NCI-H526 treated with DMSO at 0.1 percent for 48 hours (cell line): ENCODE data around the gene CPEB1.

ENCODE experiments used
- DNase-seq: peaks from one replicate; lab custom pipeline; 2025; lab: John Stamatoyannopoulos, UW

The CPEB1 gene

DNA sequence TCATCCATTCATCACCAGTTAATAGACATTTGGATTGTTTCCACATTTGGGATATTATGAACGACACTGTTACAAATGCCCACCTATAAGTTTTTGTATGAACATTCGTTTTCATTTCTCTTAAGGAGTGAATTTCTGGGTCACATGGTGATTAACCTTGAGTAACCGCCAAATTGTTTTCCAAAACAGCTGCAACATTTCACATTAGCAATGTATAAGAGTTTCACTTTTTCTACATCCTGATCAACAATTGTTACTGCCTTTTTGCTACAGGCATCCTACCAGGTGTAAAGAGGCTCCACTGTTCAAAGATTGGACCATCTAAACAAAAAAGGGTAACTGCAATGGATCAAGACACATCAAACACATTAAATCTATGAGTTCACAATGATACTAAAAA lies 52.0 kb downstream of the CPEB1 start:
- no peak for DNase-seq

DNA sequence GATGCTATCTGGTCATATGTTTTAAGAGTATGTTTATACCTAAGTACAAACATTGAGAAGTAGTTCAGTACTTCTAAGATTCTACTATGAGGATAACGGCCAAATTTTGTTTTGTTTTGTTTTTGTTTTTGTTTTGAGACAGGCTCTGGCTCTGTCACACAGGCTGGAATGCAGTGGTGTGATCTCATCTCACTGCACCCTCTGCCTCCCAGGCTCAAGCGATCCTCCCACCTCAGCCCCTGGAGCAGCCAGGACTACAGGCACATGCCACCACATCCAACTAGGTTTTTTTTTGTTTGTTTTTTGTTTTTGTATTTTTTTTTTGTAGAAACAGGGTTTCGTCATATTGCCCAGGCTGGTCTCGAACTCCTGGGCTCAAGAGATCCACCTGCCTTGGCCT lies 59.4 kb downstream of the CPEB1 start:
- no peak for DNase-seq

DNA sequence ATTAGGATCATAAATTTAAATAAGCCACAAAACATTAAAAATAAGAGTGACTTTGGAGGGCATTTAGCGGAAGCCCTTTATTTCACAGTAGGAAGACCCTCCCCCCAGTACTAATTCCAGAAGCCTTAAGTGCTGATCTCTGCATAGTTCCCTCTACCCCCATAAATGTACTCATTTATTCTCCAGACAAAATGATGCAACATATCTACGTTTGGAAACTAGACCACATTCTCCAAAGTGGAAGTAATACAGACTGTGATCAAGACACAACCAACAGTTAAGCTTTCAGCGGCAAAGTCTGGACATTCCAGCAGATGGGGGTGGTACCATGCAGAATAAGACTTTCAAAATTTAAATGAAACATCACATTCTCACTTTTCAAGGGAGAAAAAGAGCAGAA lies 62.1 kb downstream of the CPEB1 start:
- no peak for DNase-seq

DNA sequence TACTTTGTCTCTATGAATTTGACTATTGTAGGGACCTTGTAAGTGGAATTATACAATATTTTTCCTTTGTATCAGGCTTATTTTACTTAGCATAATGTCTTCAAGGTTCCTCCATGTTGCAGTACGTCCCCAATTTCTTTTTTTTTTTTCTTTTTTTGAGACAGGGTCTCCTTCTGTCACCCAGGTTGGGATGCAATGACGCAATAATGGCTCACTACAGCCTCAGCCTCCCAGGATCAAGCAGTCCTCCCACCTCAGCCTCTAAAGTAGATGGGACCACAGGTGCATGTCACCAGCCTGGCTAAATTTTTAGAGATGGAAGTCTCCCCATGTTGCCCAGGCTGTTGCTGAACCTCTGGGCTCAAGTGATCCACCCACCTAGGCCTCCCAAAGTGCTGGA lies 66.5 kb downstream of the CPEB1 start:
- DNase-seq = no peak

DNA sequence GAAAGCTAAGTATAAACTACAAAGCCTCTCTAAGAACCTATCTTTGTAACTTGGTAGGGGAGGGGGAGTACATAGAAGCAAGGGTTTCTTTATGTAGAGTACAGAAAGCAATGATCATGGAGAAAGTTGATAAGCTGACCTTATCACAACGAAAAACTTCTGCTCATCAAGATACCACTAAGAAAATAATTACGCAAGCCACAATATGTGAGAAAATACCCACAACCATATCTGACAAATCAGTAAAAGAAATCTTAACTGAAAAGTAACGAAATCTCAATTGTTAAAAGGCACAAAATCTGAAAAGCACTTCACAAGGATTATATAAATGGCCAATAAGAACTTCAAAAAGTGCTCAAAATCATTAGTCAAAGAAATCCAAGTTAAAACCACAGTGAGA lies 71.8 kb downstream of the CPEB1 start:
- no peak for DNase-seq

DNA sequence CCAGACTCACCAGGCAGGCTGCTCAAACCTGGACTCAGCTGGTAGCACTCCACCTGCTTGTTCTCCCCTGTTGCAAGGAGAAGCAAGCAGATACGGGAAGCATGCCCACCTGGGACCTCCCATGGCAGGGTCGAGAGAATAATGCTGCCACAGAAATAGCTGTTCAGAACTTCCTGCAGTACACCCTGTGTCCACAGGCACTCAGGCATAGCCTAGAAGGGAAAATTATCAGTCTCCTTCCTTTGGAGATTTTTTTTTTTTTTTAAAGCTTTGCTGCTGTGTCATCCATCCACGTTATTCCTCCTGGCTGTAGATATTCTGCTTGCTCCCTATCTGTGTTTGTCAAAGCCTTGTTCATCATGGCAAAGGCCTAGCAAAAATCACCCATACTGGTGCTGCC lies 74.2 kb downstream of the CPEB1 start:
- DNase-seq = no peak

DNA sequence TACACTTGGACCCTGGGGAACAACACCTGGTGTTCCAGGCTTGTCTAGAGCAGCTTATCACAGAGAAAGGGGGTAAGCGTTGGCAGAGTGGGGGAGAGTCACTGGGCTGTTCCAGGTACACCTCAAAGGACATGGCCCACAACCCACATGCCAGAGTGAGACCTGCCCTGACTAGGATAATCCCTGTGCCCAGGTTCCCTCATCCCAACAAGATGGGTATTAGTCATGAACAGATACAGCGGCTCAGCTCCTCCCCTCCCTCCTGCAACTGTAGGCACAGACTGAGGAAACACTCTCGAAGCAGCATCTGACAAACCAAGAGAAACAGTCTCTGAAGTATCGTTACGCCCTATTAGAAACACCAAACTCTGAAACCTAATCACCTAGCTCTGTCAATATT lies 74.9 kb downstream of the CPEB1 start:
- no peak for DNase-seq

DNA sequence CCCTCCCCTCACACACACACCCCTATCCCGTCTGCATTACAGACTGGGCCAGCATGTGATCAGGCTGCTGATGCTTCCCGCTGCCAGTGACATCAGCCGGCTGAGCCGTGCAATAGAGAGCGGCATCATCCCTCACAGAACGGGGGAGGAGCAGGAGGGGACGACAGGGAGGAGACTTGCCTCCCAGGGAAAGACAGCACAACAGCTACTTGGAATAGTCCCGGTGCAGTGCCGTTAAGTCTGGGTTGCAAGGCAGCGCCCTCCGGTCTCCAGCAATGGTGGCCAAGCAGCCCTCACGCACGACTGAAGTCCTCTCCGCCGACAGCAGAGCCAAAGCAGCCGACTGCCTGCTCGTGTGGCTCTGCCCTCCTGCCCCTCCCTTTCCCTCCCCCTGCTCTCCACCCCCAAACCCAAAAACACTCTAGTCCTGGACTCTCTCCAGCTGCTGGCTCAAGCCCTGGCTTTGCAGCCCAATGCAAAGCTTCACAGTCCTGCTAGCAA lies 75.4 kb downstream of the CPEB1 start:
- no peak for DNase-seq

DNA sequence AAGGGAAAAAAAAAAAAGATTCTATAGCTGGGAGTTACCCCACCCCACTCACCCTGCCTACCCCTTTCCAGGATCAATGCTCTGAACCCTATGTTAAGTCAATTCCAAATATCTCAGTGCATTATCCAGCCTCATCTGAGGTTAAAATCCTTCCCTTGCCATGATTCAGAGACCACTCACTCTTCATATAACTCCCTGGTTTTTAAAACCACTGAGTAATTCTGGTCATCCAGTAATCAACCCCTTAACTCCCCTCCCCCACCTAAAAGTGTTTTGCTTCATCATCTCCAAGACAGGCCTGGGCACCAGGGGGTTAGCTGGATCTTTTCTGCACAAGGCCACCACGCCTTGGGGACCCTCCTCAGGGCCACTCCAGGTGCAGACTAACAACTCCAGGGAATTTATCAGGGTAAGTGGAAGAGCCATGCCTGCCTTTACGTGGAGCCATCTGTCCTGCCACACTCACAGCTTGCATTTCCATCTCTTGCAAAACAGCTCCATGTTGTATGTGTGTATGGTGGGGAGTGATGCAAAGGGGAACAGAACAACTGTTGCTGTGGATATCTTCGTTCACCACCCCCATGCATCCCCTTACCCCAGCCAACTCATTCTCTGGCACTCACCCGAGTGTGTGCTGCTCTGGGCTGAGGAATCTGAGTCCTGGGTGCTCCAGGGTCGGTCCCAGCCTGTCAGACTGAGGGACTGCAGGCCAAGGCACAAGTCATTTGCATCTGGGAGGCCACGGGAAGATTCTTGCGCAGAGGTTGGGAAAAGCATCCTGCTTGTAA lies 76.2 kb downstream of the CPEB1 start:
- no peak for DNase-seq

DNA sequence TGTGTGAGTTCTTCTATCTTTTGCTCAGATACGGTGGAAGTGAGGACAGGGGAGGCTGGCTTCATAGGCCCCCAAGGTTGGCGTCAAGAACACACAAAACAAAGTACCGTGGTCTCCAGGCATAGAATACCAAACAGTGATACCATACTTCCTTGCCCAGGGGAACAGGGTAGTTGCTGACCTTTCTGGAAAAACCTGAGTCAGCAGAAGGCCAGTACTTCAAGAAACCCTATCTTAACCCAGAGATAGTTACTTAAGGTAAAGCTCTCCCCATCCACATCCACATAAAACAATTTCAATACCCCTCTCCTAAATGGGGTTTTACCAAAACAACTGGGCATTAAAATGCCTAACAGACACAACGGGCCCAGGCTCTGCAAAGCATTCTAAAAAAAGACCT lies 77.3 kb downstream of the CPEB1 start:
- DNase-seq = no peak

DNA sequence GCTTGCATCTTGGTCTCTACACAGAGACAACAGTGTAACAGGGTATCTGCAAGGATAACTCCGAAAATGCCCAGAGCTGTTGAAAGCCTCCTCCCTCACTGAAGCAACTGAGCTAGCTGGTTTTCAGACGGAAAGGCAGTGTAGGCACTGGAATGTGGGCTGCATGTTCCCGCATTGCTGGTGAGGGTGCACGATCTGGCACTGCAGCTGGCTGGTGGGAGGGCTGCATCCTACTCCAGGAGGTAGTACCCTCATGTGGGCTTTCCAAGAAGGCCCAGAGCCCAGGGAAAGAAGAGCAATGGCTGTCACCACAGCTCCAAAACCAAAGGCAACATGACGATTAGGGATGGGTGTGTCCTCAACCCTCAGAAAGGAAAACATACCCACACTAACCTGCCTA lies 78.2 kb downstream of the CPEB1 start:
- no peak for DNase-seq

DNA sequence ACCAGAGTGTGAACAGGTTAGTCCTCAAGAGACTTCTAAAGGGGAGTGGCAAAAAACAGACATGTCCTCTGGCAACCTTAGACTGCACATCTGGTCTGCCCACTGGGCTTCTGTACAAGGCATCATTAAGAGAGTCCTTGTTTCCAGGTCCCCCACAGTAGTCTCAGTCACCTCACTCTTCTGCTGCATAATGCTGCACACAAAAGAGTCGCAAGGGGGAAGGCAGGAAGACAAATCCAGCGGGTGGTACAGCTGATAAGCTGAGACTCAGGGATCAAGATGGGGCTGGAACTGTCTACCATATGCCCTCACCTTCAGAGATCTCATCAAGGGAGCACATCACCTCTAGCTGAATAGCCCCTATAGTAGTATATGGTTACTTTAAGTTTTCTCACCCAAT lies 79.5 kb downstream of the CPEB1 start:
- no peak for DNase-seq

DNA sequence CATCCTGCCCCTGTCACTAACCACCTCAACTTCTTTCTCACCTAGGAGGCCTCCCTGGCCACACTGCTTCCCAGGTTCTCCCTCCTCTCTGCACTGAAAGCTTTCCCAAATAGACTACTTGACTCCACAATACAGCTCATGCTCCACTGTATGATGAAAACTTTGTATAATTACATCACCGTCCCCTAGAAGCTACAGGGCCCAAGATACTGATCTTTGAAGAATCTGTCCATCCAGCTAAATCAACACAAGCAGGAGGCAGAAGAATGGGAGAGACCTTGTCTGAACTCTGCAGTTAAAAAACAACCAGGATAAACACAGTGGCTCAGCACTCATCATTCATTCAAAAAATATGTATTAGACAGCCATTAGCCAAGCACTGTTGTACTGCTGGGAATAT lies 80.5 kb downstream of the CPEB1 start:
- DNase-seq = no peak

DNA sequence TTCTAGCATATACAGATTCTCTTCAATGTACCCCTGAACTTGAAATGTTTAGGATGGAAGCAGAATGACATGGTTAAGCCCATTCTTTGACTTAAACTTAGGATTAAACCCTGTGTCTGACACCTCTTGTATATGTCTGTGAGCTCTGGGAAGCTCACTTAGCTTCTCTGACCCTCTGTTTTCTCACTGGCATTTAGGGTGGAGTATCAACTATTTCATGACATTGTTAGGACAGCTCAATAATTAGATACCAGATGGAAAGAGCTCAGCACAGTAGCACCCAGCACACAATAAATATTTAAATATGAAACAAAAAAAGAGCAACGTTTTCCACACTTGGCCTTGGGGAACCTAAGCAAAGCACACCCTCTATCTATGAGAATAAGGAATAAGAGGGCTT lies 88.7 kb downstream of the CPEB1 start:
- no peak for DNase-seq

DNA sequence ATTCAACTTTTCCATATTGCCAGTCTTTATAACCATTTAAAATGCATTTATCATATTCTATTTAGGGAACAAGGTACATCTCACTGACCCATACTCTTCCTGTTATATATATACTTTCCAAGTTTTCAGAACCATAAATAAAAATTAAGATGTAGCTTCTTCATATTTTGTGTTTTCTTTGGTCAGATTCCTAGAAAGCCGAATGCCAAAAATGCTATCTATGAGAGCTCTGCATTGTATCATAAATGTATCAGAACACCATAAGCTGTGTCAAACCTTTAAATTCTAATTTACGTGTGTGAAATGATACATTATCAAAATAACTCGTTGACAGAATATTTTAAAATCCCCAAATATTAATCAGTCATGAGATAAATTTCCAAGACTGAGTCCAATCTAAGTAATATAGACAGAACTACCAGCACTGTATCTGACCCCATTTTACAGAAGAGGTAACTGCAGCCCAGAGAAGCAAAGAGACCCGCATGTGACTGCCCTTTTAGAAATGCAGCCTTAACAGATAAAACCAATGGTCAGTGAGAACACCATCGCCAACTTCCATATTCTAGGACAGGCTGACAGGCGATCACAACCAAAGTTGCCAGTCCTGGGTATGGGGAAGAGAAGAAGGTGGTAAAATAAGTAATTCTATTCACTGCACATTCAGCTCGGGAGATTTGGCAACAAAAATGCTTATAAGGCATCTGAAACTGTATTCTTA lies 90.7 kb downstream of the CPEB1 start:
- DNase-seq = no peak

DNA sequence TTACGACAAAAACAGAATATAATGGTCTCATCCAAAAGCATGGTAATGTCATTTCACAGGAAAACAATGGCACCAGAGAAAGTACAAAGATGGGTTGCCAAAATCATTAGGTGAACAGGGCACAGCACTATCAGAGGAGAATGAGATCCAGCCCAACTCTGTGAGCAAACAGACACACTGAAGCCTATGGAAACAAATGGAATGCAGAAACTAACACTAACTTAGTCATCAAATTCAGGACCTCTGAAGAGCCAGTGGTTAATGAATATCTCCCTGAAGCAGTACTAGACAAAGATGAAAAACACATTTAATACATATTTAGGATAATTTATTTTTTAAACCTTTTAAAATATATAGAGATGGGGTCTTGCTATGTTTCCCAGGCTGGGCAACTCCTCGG lies 92.3 kb downstream of the CPEB1 start:
- no peak for DNase-seq

DNA sequence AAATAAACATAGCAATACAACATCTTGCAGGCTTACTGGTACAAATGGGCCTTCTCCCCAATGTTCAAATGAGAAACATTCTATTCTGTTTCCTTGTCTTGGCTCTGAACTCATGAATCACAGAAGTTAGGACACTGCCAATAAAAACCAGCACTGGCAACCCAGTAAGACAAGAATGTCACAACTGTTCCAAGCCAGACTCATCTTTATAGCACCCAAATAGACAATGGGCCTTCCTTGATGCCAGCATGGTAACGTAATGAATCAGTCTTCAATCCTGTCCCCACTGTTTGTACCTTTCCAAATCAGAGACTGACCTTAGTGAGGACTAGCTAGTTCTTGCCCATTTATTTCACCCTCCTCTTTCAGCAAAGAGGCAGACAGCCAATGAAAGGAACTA lies 92.8 kb downstream of the CPEB1 start:
- no peak for DNase-seq

DNA sequence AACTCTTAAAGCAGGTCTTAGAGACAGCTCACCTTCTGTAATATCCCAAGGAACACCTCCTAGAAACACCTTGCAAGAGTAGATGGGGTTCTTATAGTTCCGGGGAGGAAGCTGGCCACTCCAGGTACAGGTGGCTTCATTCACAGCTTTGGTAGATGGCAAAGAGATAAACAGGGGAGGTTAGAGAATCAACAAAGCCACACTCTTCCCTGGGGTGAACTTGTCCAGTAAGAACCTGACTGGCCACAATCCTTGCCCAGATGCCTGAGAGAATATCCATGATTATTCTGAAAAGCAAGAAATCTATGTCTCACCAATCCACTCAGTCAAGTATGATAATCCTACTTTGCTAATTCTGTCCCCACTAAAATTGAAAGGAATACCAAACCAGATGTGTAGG lies 93.3 kb downstream of the CPEB1 start:
- no peak for DNase-seq

DNA sequence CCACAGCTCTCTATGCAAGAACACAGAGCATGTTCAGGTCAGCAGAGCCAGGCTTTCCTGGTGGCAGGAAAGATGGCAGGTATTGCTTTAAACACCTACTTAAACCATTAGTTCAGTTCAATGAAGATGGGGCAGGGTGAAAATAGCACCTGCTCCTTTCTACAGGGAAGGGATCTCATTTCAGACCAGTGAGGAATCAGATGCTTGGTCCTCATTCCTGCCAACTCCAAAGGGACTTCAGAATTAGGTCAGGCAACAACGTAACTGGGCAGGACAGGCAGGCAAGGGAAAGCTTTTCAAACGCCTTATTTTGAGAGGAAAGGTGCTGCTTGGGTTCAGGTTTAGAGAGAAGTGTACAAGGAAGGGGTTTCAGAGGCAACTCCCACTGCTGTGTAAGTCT lies 94.3 kb downstream of the CPEB1 start:
- no peak for DNase-seq

DNA sequence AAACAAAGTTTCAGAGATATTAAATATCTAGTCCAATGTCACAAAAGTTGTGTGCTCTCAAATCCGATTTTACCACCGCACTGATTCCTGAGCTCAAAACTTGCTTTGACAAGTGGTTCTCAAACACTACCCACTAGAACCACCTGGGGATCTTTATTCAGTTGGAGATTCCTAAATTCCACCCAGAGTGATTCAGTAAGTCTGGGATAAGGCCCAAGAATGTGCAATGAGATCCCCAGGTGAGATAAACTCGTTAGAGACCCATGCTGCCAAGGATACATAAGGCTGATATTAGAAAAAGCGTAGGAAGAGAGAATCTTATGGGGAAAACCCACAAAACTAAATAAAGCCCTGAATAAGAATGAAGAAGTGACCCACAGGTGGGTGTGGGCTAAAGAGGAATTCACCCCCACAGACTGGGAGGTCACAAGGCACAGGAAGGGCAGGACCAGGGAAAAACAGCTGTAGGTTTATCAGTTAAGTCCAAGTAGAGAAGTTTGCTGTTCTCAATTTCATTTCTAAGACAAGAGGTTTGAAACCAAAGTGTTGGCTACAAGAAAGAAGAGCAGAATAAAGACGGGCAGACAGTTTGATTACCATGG lies 95.4 kb downstream of the CPEB1 start:
- no peak for DNase-seq

DNA sequence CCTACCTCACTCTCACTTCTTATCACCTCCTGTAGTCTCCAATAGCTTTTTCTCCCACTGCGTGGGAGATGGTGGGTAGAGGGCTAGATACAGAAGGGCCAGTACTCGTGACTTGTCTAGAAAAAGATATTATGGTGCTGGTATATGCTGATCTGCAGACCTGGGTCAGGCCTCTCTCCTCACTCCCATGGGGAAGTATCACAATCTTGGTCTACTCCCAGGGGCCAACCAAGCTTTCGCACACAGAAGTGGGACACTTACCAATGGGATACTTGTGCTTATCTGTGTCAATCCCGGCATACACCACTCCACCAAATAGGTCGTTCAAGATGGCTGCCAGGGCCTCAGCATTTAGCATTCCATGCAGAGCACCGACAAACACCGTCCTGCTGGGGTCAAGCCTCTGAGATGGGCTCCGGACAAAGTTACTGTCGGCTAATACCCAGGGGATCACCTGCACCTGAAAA lies 97.9 kb downstream of the CPEB1 start:
- no peak for DNase-seq

DNA sequence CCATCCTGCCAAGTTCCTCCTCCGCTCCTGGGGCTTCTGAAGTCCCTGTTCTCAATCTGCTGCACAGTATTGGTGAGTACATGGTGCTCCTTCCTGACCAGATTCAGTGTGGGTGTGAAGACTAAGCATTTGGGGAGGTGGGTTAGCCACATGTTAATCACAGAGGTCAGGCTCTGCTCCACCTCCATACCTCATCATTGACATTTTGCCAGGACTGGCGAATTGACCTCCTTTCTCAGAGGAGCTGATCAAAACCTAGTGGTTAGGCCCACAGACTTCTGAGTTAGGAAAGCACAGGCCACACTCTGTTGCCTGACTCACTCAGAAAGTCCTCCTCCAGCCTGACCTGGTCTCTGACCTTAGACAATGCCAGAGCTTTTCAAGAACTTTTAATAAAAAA lies 98.5 kb downstream of the CPEB1 start:
- DNase-seq = no peak

DNA sequence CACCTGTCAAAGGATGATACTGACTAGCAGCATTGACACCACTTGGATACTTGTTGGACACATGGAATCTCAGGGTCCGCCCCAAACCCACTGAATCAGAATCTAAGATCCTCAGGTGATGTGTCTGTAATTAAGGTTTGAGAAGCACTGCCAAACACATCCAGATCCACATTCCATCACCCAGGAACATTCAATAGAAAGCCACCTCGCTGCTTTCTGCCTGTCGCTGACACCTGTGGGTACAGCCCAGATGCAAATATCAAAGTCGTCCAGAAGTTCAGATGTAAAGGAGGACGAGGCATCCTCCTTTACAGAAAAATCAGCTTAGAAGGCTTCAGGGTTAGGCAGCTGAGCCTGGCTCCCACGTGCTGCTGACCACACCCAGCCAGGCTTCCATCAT lies 101.7 kb downstream of the CPEB1 start:
- DNase-seq = no peak
